GM21381 (cell line): ENCODE results near the gene JCHAIN.
A peak's percentile ranks its signal among the peaks of the same experiment; 100 is the strongest.
"Not testable (repeated sequence)": the region's sequence is repeated elsewhere in the genome, so short reads cannot be mapped to it uniquely, and the experiment has no call there.

Experiments used
- ATAC-seq: cut with Tn5 transposase; IDR thresholded peaks from one replicate; pipeline ENCODE4 v1.9.1; 2021; ENCODE audit warnings: mild to moderate bottlenecking, moderate library complexity; ENCODE audit not compliant: unreplicated experiment

The JCHAIN gene

DNA sequence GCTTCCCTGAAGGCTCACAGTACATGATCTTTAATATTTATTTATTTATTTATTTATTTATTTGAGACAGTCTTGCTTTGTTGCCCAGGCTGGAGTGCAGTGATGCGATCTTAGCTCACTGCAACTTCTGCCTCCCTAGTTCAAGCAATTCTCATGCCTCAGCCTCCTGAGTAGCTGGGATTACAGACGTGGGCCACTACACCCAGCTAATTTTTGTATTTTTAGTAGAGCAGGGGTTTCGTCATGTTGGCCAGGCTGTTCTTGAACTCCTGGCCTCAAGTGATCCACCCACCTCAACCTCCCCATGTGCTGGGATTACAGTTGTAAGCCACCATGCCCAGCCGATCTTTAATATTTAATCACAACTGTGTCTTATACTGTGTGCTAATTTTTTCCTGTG lies 15.6 kb downstream of the JCHAIN start:
- not testable (repeated sequence) for ATAC-seq

GRCh38 chr4:70640192-70640591 lies 26.1 kb downstream of the JCHAIN start:
- ATAC-seq: peak; percentile 48

GRCh38 chr4:70637239-70637913 lies 28.9 kb downstream of the JCHAIN start:
- peak; percentile 59 for ATAC-seq

DNA sequence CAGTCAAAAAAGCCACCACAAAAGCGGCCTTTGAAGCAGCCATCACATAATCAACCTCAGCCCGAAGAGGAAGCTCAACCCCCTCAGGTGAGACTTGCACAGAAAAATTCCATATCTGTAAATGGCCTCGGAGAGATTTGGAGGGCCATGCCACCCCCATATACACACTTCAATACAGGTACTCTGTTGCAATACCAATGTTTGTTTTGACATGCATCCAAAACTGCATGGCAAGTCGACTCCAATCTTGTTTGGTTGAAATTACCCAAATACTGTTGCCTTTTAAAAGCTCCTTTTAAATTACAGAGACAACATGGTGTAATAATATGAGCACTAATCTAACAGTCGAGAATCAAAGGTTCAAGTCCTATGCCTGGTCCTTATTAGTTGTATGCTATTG lies 31.8 kb downstream of the JCHAIN start:
- ATAC-seq: no peak

- no peak for ATAC-seq
Measured at GRCh38 chr4:70632028-70632427, 34.3 kb downstream of the JCHAIN start.

GRCh38 chr4:70630162-70630561 lies 36.1 kb downstream of the JCHAIN start:
- ATAC-seq: no peak

DNA sequence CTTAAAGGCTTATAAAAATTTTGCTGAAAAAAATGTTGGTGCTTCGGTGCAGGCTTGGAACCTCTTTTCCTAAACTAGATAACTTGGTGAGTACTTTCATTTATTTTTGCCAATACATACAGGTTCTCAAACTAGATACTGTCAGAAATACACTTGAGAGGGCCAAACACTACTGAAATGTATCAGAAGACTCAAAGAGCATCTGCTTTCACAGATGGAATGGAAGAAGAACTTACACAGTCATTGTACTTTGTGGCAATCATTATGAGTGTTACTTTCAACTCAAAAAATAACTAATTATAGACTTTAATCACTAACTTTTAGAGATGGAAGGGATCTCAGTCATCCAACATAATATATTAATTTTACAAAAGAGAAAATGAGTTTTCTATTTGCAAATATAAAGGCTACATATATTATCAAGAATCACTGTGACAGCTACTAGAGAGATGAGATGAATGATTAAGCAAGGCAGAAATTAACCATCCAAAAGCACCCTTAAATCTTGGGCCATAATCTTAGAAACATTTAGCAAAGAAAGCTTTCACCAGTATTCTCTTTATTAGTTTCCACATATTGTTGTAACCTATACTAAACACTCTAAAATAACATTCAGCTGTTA lies 36.7 kb downstream of the JCHAIN start:
- no peak for ATAC-seq

DNA sequence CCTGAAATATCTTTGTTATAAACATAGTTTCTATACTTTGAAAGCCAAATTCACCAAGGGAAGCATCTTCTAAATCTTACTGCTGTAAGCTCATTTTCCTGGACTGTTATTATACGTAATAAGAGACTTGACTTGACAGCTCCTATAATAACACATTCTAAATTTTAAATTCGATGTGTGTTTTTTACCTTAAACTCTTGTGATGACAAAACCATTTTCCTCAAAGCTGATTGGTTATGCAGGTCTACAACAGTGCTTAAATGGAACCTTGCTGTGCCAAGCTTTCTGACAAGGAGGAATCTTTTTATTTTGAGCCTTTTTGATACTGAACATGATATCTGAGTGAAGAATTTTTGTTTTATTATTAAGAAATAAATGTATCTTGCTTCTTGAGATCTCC lies 37.9 kb downstream of the JCHAIN start, which contains the start of gene ENAM:
ENAM (plus strand) TSS at position 301 of the 400 bp plus-strand sequence. CDS start 757 bp downstream, outside the sequence.
- no peak for ATAC-seq

DNA sequence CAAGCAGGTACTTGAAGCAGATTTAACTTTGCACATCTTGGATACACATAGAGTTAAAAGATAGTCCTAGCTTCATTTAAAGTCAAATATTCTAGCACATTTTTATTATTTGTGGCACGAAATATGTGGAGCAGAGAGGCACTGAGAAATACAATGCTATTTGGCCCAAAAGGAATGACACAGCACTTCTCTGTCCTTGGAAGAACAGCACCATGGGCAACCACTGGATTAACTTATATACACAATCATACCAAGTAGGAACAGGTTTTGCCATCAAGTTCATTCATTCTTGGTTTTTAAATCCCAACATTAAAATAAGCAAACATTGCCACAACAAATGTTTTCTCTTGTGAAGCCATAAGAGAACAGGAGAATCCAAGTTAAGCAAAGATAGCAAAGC lies 38.7 kb downstream of the JCHAIN start:
- ATAC-seq: no peak

DNA sequence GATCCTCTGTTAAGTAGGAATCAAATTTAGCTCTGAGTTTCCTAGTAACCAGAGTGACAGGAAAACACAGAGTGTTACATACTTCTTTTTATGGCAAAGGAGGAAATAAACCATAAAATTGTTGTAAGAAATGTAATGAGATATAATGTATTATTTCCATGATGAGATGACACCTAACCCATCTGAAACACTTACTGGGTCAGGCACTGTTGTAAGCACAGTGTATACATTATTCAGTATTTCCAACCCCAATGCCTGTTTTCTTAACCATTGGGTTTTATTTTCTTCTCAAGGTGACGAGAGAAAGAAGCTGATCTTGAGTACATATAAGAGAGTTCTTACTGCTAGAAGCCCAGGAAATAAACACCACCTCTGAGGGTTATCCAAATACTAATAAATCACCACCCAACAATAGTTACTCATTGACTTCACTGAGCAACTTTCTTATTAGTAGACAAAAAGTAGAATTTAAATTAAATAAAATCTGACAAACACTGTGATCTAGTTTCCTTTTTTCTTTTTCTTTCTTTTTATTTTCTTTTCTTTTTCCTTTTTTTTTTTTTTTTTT lies 42.0 kb downstream of the JCHAIN start:
- ATAC-seq: no peak

DNA sequence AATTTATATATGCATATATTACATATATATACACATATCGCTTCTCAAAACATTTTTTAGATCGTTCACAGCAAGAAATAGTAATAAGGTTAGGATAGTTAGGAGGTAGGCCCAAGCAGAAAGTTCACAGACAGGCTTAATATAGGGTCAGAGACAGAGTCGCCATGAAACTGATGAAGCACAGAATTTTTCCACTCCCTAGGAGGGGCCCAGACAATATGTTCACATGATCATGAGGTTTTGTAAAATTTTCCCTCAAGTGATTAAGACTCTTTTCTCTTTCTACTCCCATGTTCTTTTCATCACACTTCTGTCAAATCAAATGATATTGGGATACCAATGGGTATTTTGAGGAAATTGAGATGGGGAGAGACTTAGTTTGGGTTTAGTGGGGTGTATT lies 43.0 kb downstream of the JCHAIN start:
- no peak for ATAC-seq

DNA sequence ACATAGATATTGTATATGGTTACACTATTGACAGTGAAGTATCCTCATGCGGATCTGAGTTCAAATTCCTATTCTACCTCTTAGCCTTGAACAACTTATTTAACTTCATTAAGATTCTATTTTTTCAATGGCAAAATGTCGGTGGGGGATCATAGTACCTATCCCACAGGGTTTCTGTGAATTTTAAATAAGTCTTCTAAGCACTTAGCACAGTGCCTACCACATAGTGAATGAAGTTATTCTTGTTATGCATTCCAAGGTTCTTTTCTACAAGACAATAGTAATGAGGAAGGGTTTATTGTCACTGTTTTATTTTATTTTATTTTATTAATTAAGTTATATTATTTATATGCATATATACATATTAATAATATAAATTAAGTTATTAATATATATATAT lies 46.5 kb downstream of the JCHAIN start:
- no peak for ATAC-seq

DNA sequence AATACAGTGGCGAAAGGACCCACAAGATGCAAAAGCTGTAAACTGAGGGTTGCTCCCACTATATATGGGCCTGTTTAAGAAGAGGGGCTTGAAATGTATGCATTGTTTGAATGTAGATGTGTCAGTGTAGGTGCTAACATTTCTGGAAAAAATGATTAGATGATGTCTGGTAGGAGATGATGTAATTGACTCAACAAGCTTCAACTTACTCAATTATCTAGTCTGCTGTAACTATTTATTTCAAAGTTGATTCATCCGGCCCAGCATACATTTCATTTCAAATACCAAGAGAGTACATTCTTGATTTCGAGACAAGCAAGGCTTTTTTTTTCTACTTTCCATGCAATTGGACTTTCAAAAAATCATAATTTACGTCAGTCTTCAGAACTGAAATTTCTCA lies 47.0 kb downstream of the JCHAIN start:
- ATAC-seq: no peak

DNA sequence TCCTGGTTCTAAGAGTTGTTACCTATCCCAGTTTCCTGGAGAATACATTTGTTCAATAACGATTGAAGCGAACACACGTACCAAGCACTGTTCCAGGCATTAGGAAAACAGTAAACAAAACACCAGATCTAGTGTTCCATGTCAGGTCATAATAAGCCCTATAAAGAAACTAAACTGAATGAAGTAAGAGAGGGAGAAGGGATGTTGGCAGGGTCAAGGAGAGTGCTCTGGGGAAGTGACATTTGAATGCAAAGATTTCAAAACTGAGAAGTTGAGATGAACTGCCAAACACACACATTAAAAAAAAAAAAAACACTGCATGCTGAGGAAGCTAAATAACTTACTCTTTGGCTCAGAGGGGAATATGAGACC lies 52.1 kb downstream of the JCHAIN start:
- ATAC-seq: no peak

DNA sequence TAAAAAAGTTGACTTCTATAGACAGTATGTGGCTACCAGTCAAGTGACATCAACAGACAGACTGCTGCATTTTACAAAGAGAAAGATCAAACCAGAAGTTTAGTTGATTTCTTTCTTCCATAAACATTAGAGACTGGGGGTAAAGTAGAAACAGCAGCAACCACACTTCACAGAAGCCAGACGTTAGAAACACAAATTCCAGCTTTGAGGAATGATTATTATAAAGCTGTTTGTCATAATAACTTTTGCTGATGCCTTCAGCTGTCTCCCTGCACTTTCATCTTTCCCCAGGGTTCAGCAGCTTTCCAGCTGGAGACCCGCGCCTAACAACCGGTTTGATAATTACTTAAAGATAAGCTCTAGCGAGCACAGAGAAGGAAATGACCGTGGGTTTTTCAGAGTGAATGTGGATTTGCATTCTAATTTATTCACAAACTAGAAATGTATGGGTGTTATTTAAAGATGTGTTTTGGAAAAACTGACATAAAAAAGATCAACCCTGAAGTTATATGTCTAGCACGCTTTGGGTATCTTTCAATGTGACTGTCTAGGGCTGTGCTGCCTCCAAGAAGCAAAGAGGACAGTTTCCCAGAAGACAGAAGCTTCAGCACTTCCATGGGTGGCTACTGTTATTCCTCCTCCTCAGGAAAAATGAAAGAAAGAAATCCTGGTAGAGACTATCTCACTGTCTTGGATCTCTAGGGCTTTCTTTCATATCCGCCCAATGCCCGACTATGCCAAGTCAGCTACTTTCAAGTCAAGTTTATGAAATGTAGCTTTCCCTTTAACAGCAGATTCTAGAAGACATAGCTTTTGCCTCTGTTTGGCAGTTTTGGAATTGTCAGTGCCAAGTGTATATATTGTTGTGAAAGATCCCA lies 52.8 kb downstream of the JCHAIN start:
- ATAC-seq: peak; percentile 50

DNA sequence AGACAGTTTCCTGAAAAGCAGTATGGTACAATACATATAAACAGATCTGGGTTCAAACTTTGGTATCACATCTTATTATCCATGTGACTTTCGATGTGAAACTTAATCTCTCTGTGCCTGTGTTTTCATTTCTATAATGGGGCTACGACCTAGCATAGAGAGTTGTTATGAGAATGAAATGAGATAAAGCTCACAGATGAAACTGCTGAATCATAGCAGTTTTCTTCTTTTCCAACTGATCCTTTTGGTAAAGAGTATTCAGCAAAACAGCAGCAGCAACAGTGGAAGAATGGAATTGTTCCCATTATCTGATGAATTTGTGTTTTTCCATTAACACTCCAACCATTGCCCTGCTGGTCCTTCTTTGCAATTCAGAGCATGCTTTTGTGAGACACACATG lies 58.0 kb downstream of the JCHAIN start:
- no peak for ATAC-seq

- no peak for ATAC-seq
Measured at GRCh38 chr4:70607334-70607853, 58.9 kb downstream of the JCHAIN start.

GRCh38 chr4:70606459-70606858 lies 59.8 kb downstream of the JCHAIN start:
- ATAC-seq: no peak
